NCI-H774 (cell line): Measurements from ENCODE around the gene DROSHA.

ENCODE experiments used
- DNase-seq: peaks from one replicate; lab custom pipeline; 2025; lab: John Stamatoyannopoulos, UW

DROSHA gene

GRCh38 chr5:31469886-31470285, 62.0 kb downstream of the DROSHA start:
- DNase-seq, result no peak

GRCh38 chr5:31469466-31469865, 62.4 kb downstream of the DROSHA start:
- DNase-seq, result no peak

GRCh38 chr5:31465291-31465690, 66.6 kb downstream of the DROSHA start:
- no peak for DNase-seq

GRCh38 chr5:31464081-31464480, 67.8 kb downstream of the DROSHA start:
- DNase-seq, result no peak

GRCh38 chr5:31463351-31463750, 68.5 kb downstream of the DROSHA start:
- no peak for DNase-seq

- no peak for DNase-seq
Measured at GRCh38 chr5:31459594-31459993, 72.3 kb downstream of the DROSHA start.

- no peak for DNase-seq
Measured at GRCh38 chr5:31455172-31455571, 76.7 kb downstream of the DROSHA start.

DNA sequence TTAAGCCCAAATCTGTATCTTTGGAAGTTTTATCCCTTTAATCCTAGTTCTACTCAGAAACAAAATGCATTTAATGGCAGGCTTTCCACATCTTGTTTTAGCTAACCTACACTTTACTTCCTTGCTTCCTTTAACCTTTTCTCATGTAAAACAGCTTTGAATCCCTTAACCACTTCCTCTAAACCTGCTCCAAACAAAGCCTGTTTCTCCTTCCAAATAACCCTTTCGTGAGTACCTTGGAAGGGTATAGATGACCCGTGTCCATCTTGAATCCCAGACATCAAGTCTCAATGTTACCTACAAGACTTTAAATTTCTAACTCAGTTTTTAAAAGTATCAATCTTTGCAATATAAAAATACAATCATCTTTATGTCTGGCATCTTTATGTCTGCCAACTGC, 78.4 kb downstream of the DROSHA start:
- DNase-seq, result no peak

- DNase-seq, result no peak
Measured at GRCh38 chr5:31452314-31452713, 79.6 kb downstream of the DROSHA start.

- DNase-seq, result no peak
Measured at GRCh38 chr5:31449962-31450361, 81.9 kb downstream of the DROSHA start.

- no peak for DNase-seq
Measured at GRCh38 chr5:31449174-31449573, 82.7 kb downstream of the DROSHA start.

DNA sequence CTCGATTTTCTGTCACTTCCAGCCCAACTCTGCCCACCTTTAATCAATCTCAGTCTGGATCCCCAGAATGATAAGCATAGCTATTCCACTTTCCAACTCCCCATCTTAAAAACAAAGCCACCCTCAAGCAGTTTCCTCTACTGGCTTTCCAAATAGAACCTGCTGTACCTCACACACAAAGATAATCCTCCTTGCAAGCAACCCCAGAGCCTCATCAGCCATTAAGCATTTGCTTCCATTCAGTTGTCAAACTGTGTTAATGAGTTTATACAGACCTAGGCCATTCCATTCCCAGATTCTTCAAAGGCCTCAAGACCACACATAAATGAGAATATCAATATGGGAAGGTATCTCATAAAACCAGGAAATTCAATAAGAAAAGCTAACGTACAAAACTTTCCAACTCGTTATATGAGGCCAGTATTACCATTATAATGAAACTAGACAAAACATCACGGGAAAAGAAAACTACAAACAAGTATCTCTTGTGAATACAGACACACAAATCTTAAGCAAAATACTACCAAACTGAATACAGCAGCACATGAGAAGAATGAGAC, 86.8 kb downstream of the DROSHA start:
- no peak for DNase-seq

- no peak for DNase-seq
Measured at GRCh38 chr5:31443572-31443971, 88.3 kb downstream of the DROSHA start.

DNA sequence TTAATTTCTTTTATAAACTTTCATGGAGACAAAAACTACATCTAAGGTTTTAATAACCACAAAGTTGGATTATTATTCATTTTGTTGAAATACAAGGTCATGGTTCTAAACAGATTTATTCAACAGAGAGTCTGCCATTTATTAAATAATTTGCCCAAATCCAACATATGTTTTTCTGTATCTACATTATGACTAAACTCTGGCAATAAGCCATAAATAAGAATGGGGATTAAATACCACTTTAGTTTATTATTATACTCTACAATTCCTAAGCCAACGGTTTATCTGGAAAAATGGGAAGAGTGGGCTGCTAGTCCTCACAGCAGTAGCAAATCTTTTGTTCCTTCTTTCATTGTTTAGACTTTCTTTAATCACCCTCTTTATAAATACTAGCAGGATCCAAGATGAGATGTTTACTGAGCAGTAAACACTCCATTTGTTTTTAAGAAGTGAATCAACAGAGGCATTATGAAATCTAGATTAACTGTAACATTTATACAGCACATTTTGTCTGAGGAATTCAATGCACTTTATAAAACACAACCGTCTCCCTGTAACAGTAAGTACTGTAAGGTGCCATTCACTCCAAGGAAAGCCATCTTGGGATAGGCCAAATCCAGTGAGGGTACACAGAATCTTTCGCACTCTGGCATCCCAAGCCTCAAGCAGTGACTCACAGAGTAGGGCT, 89.7 kb downstream of the DROSHA start:
- DNase-seq, result no peak

DNA sequence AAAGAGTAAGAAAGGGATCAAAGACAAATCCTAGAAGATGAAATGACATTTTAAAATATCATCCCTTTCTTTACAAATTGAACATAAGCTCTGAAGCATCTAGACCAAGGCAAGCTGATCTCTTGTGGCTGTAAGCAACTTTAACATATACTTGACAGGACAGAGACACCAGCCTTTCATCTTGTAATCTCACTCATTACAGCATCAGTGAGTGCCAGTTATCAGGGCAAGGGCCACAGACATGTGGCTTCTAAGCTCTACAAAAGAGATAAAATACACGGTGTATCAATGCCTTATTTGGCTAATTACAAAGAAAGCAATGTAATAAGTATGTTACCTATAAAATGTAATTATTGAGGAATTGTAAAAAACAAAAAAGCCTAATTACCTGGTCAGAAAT, 95.0 kb downstream of the DROSHA start:
- no peak for DNase-seq

GRCh38 chr5:31435730-31436129, 96.2 kb downstream of the DROSHA start:
- no peak for DNase-seq

- no peak for DNase-seq
Measured at GRCh38 chr5:31434898-31435297, 97.0 kb downstream of the DROSHA start.

- DNase-seq, result no peak
Measured at GRCh38 chr5:31433229-31433628, 98.7 kb downstream of the DROSHA start.

DNA sequence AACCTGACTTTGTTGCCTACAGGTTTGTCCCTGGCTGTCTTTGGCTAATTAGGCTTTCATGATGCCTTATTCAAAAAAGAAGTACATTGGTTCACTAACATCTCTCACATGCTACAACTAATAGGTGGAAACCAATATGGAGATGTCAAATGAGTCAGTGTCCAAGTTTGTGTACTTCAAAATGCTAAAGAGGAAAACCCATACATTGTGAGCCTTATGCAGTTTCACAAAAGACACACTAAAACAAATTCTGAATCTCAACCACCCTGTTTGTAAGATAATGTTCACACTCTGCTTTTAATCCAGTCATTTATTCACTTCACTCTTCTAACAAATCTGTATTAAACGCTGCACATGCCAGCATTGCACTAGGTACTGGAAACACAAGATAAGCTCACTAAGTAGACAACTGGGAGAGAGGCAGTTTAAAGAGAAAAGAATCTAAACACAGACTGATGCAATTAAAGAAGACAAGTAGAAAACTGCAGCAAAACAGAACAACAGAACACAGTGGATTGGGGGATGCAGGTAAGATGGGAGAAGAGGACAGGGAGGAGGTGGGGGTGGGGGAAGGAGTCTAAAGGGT, 104.1 kb downstream of the DROSHA start:
- DNase-seq, result no peak

DNA sequence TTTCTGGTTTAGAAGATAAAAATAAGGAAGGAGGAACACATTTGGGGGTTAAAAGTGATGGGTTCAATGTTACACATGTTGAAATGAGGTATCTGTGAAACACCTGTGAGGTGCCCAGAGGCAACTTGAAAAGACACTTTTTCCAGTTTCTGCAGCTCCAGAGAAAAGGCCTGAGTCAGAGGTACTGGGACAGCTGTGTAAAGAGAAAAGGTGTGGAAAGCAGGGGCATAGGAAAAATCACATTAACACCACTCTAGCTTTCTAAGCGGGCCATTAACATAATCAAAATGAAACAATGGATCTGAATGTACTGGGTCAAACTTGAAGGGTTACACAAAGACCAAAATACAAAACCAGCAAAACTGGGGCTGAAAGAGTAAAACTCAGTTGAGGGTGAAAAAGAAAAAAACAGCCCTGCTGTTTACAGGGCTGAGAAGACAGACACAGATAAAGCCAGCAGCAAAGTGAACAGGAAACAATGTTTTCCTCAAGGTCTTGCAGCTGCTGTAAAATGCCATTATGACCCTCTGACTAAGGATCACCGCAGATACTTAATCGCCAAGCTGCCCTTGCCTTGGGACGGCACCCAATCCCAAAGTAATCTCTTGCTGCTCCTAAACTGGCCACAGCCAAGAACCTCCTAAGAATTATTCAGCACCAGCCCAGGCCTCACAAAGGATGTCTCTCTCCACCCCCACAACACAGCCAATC, 104.7 kb downstream of the DROSHA start:
- peak; percentile 56 for DNase-seq

- DNase-seq, result no peak
Measured at GRCh38 chr5:31421806-31422586, 109.9 kb downstream of the DROSHA start.

DNA sequence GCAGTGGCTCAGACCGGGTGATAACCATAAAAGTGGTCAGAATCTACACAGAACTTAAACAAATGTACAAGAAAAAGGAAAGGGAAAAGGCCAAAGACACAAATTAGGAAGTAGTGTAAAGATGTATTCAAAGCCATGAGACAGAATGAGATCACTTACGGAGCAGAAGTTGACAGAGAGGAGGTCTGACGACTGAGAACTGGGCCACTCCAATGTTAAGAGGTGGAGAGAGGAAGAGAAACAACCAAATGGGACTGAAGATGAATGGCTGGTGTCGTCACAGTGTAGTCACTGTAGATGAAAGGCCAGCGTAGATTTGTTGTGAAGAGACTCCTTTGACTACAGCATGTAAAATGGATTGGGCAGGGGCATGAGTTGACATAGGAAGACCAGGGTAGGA, 114.4 kb downstream of the DROSHA start:
- DNase-seq, result no peak
